H7 (cell line): ENCODE results near the gene RPS6KL1. TPM values are rescaled to one million over a fixed set of nuclear protein-coding genes. Genes with fewer than 3 reads are reported as not detected.

ENCODE experiments used
- DNase-seq: peaks from one replicate; pipeline ENCODE4 v3.0.0; 2012
- H3K27me3 ChIP-seq: 2 replicates; pipeline ENCODE4 v1.6.0; 2011; ENCODE audit warnings: mild to moderate bottlenecking, low read length; ENCODE audit not compliant: control insufficient read depth, insufficient read depth
- H3K36me3 ChIP-seq: replicated peaks from 2 replicates; pipeline ENCODE4 v1.5.1; 2011; ENCODE audit warnings: low read length; ENCODE audit not compliant: control insufficient read depth, insufficient read depth
- H3K4me3 ChIP-seq: 2 replicates; pipeline ENCODE4 v1.5.1; 2011; ENCODE audit warnings: low read depth, mild to moderate bottlenecking, control low read depth, low read length, moderate library complexity; ENCODE audit not compliant: insufficient read depth
- total RNA-seq: library from RNA; depleted of rRNA; stranded (reverse); fragments of >200 nt; shearing (Covaris generic); gene quantifications from 2 replicates; pipeline ENCODE4 v1.2.3, GENCODE V29; 2014

Gene RPS6KL1
- total RNA-seq, 1 experiment from 2014 or later: 12.4 TPM

- peak within 1 kb of the TSS; percentile 84 for H3K4me3 ChIP-seq
- no peaks in the 10 kb centered on the region for H3K27me3 ChIP-seq
- DNase-seq: peak; percentile 98
- H3K36me3 ChIP-seq: no peaks in the 10 kb centered on the region
Observed at GRCh38 chr14:74881431-74882102, 41.5 kb downstream of the RPS6KL1 start, which contains the start of gene DLST. DLST (plus strand) TSS chr14:74881916; CDS start chr14:74881954, 38 bp downstream.

GRCh38 chr14:74879427-74880182, 43.5 kb downstream of the RPS6KL1 start:
- DNase-seq: no peak

GRCh38 chr14:74875941-74876913, 46.8 kb downstream of the RPS6KL1 start, which contains the start of gene PROX2:
PROX2 (minus strand) TSS chr14:74876145; CDS start chr14:74863834, 12,311 bp downstream.
- DNase-seq: peak; percentile 57

More at GRCh38 chr14:74879427-74880182, 43.5 kb downstream of the RPS6KL1 start:
- no peaks in the 10 kb centered on the region for H3K27me3 ChIP-seq
- no peaks in the 10 kb centered on the region for H3K36me3 ChIP-seq
- no peak overlapping the region for H3K4me3 ChIP-seq

GRCh38 chr14:74875204-74875603, 47.9 kb downstream of the RPS6KL1 start:
- DNase-seq: no peak
- H3K27me3 ChIP-seq: no peaks in the 10 kb centered on the region
- no peak overlapping the region for H3K4me3 ChIP-seq
- H3K36me3 ChIP-seq: no peaks in the 10 kb centered on the region

More at GRCh38 chr14:74875941-74876913, 46.8 kb downstream of the RPS6KL1 start, which contains the start of gene PROX2:
- Histone ChIP-seq H3K36me3 (no peaks in the 10 kb centered on the region), H3K27me3 (no peaks in the 10 kb centered on the region), H3K4me3 (no peak within 1 kb of the TSS)

GRCh38 chr14:74871819-74872218, 51.2 kb downstream of the RPS6KL1 start:
- Histone ChIP-seq H3K4me3 (no peak overlapping the region), H3K36me3 (no peaks in the 10 kb centered on the region), H3K27me3 (no peaks in the 10 kb centered on the region)
- no peak for DNase-seq

GRCh38 chr14:74868739-74869138, 54.3 kb downstream of the RPS6KL1 start:
- no peak for DNase-seq
- no peaks in the 10 kb centered on the region for H3K36me3 ChIP-seq
- H3K27me3 ChIP-seq: no peaks in the 10 kb centered on the region
- no peak overlapping the region for H3K4me3 ChIP-seq

GRCh38 chr14:74867673-74868072, 55.4 kb downstream of the RPS6KL1 start:
- no peaks in the 10 kb centered on the region for H3K27me3 ChIP-seq
- no peak overlapping the region for H3K4me3 ChIP-seq
- no peak for DNase-seq
- H3K36me3 ChIP-seq: no peaks in the 10 kb centered on the region

GRCh38 chr14:74866708-74867389, 56.2 kb downstream of the RPS6KL1 start:
- no peak overlapping the region for H3K4me3 ChIP-seq
- H3K36me3 ChIP-seq: no peaks in the 10 kb centered on the region
- H3K27me3 ChIP-seq: no peaks in the 10 kb centered on the region
- DNase-seq: no peak

GRCh38 chr14:74865156-74865555, 57.9 kb downstream of the RPS6KL1 start:
- no peak for DNase-seq
- H3K4me3 ChIP-seq: no peak overlapping the region
- H3K36me3 ChIP-seq: no peaks in the 10 kb centered on the region
- no peaks in the 10 kb centered on the region for H3K27me3 ChIP-seq

- Histone ChIP-seq H3K4me3 (no peak overlapping the region), H3K27me3 (no peaks in the 10 kb centered on the region), H3K36me3 (no peaks in the 10 kb centered on the region)
- DNase-seq: no peak
Observed at GRCh38 chr14:74864198-74864597, 58.9 kb downstream of the RPS6KL1 start.

GRCh38 chr14:74863274-74863673, 59.8 kb downstream of the RPS6KL1 start:
- H3K36me3 ChIP-seq: no peaks in the 10 kb centered on the region
- H3K4me3 ChIP-seq: no peak overlapping the region
- DNase-seq: no peak
- no peaks in the 10 kb centered on the region for H3K27me3 ChIP-seq

- no peaks in the 10 kb centered on the region for H3K36me3 ChIP-seq
- DNase-seq: no peak
- no peak overlapping the region for H3K4me3 ChIP-seq
- no peaks in the 10 kb centered on the region for H3K27me3 ChIP-seq
Observed at GRCh38 chr14:74861734-74862090, 61.3 kb downstream of the RPS6KL1 start.

GRCh38 chr14:74860899-74861733, 61.9 kb downstream of the RPS6KL1 start:
- Histone ChIP-seq H3K27me3 (no peaks in the 10 kb centered on the region), H3K4me3 (no peak overlapping the region), H3K36me3 (no peaks in the 10 kb centered on the region)
- peak; percentile 88 for DNase-seq
